Left renal pelvis (tissue), 4 donors: ENCODE data around the gene C16orf89. TPM values are rescaled to one million over a fixed set of nuclear protein-coding genes. Genes with fewer than 3 reads are reported as not detected.

ENCODE experiments used
- DNase-seq, 4 donors: peaks; one replicate each; pipeline ENCODE4 v3.0.0-alpha.2; 2013; ENCODE audit warnings: low read depth in 4 of 4, low spot score in 3 of 4
- polyA plus RNA-seq, 4 donors: library from polyadenylated mRNA; unstranded; fragments of 120-200 nt; gene quantifications; one replicate each; pipeline ENCODE4 v1.2.1, GENCODE V29; 2013; ENCODE audit not compliant: insufficient read length in 4 of 4

The C16orf89 gene
- polyA plus RNA-seq, 4 donors = 3.7 to 7.8 (median 5.9) TPM

GRCh38 chr16:5033256-5034166 is 32.2 kb downstream of the C16orf89 start, which contains the start of gene NAGPA:
Gene NAGPA (minus strand): TSS chr16:5033935. CDS start chr16:5033914, 21 bp downstream.
- DNase-seq = peak; percentile 70 to 75 (median 72)

DNA sequence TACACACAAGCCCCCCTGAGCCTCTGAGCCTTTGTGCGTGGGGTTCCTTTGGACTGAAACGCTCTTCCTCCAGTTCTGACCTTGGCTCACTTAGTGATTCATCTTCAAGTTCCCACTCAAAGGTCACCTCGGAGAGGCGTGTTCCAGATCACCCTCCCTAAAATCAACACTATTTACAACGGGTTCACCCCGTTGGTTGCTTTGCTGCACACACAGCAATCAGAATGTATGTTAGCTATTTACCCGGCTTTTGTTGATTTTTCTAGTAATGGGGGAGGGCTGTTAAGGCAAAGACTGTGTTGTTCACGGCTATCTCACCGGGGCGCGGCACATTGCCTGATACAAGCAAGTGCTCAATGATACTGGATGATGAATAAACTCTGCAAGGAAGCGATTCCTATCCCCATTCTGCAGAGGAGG is 33.0 kb downstream of the C16orf89 start:
- DNase-seq = no peak

- no peak for DNase-seq
Measured at GRCh38 chr16:5031601-5032000, 34.2 kb downstream of the C16orf89 start.

DNA sequence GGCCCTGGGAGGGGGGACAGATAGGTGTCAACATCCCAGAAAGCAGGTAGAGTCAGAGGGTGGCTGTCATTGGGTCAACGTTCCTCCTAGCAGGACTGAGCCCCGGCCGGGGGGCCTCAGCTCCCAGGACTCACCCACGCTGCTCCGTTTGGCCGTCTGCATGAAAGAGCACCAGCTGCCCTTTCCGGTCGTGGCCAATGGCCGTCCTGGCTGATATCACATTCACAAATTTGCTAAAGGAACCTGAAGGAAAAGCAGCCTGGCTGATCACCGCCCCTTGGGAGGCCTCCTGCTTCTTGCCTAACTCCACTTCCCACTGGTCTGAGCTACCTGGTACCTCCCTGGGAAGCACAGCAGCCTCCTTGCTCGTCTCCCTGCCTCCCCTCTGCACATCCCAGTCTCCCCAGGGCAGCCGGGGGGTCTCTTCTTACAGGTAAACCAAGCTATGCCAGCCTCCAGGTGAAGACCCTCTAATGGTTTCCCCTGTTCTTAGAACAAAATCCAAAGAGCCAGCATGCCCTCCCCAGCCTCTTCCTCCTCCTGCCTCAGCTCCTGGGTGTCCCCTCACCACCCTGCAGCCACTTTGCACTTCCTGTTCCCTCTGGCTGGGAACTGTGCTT is 35.4 kb downstream of the C16orf89 start:
- DNase-seq = no peak

DNA sequence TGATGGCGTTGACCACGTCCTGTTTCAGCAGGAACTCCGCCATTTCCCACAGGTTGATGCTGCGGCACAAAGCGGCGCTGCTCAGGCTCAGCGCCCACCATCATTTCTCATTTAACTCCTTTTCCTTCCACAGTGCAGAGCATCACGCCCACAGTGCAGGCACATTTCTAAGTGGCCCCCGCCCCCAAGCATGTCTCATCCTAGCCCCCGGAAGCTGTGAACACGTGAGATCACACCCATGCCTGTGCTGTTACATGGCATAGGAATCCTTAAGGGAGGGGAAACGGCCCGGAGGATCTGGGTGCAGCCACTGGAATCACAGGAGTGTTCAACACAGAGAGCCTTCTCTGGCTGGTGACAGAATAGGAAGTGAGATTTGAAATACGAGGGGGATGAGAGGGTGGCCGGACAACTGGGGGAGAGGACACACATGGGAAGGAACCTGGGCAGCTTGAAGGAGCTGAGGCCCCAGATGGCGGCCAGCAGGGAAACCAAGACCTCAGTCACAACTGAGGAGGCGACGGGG is 36.7 kb downstream of the C16orf89 start:
- no peak for DNase-seq

GRCh38 chr16:5027575-5028235 is 38.1 kb downstream of the C16orf89 start:
- DNase-seq = no peak

GRCh38 chr16:5027086-5027485 is 38.7 kb downstream of the C16orf89 start:
- no peak for DNase-seq

GRCh38 chr16:5026664-5027063 is 39.1 kb downstream of the C16orf89 start:
- DNase-seq = no peak

- DNase-seq = no peak
Measured at GRCh38 chr16:5025171-5025632, 40.6 kb downstream of the C16orf89 start.

DNA sequence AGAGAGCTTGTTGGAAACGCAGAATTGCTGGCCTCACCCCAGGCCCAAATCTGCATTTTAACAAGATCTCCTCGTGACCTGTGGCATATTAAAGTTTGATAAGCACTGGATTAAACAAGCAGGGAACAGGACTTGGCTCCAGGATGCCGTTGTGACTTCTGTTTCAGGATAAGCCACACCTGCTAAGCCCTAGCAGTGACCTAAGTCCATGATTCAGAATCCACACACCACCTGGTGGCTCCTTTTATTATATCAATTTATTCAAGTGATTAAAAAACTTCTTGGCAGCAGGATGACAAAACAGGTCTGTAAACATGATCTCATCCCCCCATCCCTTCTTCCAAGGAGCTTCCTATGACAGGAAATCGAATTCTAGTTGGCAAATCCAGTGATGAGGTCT is 41.1 kb downstream of the C16orf89 start:
- no peak for DNase-seq

GRCh38 chr16:5022521-5022920 is 43.2 kb downstream of the C16orf89 start:
- no peak for DNase-seq

- DNase-seq = no peak
Measured at GRCh38 chr16:5020551-5020950, 45.2 kb downstream of the C16orf89 start.

DNA sequence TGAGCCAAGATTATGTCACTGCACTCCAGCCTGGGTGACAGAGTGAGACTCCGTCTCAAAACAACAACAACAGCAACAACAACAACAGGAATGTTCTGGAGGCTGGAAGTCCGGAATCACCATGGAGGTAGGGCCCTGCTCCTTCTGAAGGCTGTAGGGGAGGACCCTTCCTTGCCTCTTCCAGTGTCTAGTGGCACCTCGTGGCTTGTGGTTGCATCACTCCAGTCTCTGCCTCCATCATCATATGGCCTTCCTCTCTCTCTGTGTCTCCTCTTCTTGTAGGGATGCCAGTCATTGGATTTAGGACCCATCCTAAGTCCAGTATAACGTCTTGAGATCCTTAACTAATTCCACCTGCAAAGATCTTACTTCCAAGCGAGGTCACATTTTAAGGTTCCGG is 46.0 kb downstream of the C16orf89 start:
- DNase-seq = no peak

DNA sequence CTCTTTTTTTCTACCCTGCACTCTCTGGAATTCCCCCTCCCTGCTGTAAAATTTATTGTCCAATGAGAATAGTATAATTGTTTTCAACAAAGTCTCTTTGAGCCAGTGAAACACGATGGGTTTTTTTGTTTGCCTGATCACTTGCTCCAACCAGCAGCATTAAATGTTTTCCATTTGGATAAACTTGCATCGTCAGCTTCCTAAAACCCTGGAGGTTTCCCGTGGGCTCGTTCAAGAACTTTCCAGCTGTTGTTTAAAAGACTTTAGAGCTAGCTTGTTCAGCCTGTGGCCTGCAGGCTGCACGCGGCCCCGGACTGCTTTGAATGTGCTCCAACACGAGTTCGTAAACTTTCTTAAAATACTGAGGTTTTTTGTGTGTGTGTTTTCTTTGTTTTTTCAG is 47.0 kb downstream of the C16orf89 start:
- DNase-seq = no peak

GRCh38 chr16:5017678-5017969 is 48.1 kb downstream of the C16orf89 start:
- DNase-seq = no peak

- no peak for DNase-seq
Measured at GRCh38 chr16:5016967-5017677, 48.6 kb downstream of the C16orf89 start.

DNA sequence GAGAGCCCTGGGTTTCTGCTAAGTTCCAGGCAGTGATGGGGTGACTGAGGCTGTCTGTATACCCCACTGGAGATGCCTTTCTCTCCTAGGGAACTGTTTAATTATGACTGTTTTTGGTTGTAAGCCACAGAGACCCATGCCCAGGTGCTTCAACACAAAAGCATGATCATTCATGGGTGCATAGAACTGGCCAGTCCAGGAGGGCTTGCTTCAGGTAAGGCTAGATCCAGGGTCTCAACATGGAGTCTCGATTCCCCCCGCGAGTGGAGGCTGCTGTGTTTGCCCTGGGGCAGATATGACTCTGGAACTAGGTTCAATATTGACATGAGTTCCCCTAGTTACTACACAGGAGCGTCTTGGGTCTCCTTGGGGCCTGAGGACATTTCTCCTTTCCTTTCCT is 49.9 kb downstream of the C16orf89 start:
- no peak for DNase-seq

DNA sequence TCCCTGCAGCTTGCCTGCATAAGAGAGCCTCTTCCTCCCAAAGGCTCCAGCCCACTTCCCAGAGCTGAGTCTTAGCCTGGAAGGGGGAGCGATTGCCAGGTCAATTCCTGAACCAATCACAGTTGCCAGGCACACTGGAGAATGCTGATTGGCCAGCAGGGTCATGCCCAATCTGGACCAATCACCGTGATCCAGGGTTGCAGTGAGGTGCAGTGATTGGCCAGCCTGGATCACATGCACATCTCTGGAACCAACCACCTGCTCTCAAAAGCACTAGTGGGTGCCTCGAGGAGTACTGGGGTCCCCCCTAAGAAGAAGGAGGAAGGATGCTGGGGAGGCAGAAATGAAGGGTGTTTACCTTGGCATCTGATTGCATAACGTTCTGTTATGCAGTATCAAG is 50.4 kb downstream of the C16orf89 start:
- no peak for DNase-seq

- no peak for DNase-seq
Measured at GRCh38 chr16:5012887-5013286, 52.9 kb downstream of the C16orf89 start.

DNA sequence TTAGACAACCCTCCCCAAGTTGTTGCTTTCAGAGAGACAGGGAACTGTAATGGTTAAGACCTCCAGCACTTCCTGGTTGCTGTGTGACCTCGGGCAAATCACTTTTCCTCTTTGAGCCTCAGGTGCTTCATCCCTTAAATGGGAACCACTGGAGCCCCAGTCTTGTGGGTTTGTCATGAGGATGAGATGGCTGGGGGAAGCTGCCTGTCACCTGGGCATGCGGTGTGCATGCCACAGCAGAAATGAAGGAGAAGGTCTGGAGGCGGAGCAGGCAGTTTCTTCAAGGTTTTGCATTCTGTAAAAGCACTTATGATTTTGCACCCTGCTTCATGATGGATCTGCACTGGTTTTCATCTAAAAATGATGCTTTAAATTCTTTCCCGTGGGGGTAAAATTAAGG is 54.1 kb downstream of the C16orf89 start:
- no peak for DNase-seq
